Ishikawa (cell line): Measurements from ENCODE around the gene ASIC2.

ENCODE experiments used
- CEBPB ChIP-seq: IDR thresholded peaks from 2 replicates; pipeline ENCODE4 v1.6.1; 2012
- CREB1 ChIP-seq: IDR thresholded peaks from 2 replicates; pipeline ENCODE4 v1.6.1; 2012; ENCODE audit warnings: low read depth
- EGR1 ChIP-seq: IDR thresholded peaks from 2 replicates; pipeline ENCODE4 v1.6.1; 2012
- EP300 ChIP-seq: IDR thresholded peaks from 2 replicates; pipeline ENCODE4 v1.6.1; 2012; ENCODE audit warnings: borderline replicate concordance
- FOXM1 ChIP-seq: IDR thresholded peaks from 2 replicates; pipeline ENCODE4 v1.6.1; 2012; ENCODE audit warnings: low read depth, borderline replicate concordance
- MAX ChIP-seq: IDR thresholded peaks from 2 replicates; pipeline ENCODE4 v1.6.1; 2012
- NFIC ChIP-seq: IDR thresholded peaks from 2 replicates; pipeline ENCODE4 v1.6.1; 2012
- RAD21 ChIP-seq: IDR thresholded peaks from 2 replicates; pipeline ENCODE4 v1.6.1; 2012; ENCODE audit warnings: low read depth
- REST ChIP-seq: IDR thresholded peaks from 2 replicates; pipeline ENCODE4 v1.6.1; 2012; ENCODE audit warnings: low read depth, mild to moderate bottlenecking
- TAF1 ChIP-seq: IDR thresholded peaks from 2 replicates; pipeline ENCODE4 v1.6.1; 2012; ENCODE audit warnings: low read depth, mild to moderate bottlenecking
- TCF12 ChIP-seq: IDR thresholded peaks from 2 replicates; pipeline ENCODE4 v1.6.1; 2012; ENCODE audit warnings: low read depth
- TEAD4 ChIP-seq: IDR thresholded peaks from 2 replicates; pipeline ENCODE4 v1.6.1; 2012
- USF1 ChIP-seq: IDR thresholded peaks from 2 replicates; pipeline ENCODE4 v1.6.1; 2012
- YY1 ChIP-seq: IDR thresholded peaks from 2 replicates; pipeline ENCODE4 v1.6.1; 2012; ENCODE audit warnings: low read depth
- ZBTB7A ChIP-seq: IDR thresholded peaks from 2 replicates; pipeline ENCODE4 v1.6.1; 2012; ENCODE audit warnings: low read depth

Gene ASIC2

GRCh38 chr17:33316746-33317145, 23.7 kb upstream of the ASIC2 start:
- no peak for TF ChIP-seq YY1
- TF ChIP-seq NFIC, result no peak

GRCh38 chr17:33310296-33310695, 17.2 kb upstream of the ASIC2 start:
- TF ChIP-seq ZBTB7A (no peak), RAD21 (no peak), TAF1 (no peak), MAX (no peak), TEAD4 (no peak), EP300 (no peak), TCF12 (no peak), FOXM1 (no peak), YY1 (no peak), EGR1 (no peak), CEBPB (no peak)

- TF ChIP-seq TAF1, result no peak
- no peak for TF ChIP-seq FOXM1
- no peak for TF ChIP-seq TEAD4
- TF ChIP-seq EP300, result no peak
- TF ChIP-seq CEBPB, result no peak
- TF ChIP-seq MAX, result no peak
- no peak for TF ChIP-seq USF1
- TF ChIP-seq REST, result no peak
- TF ChIP-seq ZBTB7A, result no peak
- no peak for TF ChIP-seq EGR1
- no peak for TF ChIP-seq NFIC
- TF ChIP-seq YY1, result no peak
- TF ChIP-seq CREB1, result no peak
- TF ChIP-seq RAD21, result no peak
- no peak for TF ChIP-seq TCF12
Observed at GRCh38 chr17:33303254-33303653, 10.2 kb upstream of the ASIC2 start.

- TF ChIP-seq ZBTB7A (no peak), EGR1 (no peak), RAD21 (no peak), EP300 (no peak), REST (no peak), FOXM1 (no peak), MAX (no peak), NFIC (no peak), USF1 (no peak), TCF12 (no peak), YY1 (no peak), TAF1 (no peak), CREB1 (no peak), TEAD4 (no peak), CEBPB (no peak)
Observed at GRCh38 chr17:33302394-33302793, 9.3 kb upstream of the ASIC2 start.

GRCh38 chr17:33300241-33300640, 7.1 kb upstream of the ASIC2 start:
- TF ChIP-seq MAX (no peak), REST (no peak), ZBTB7A (no peak), CEBPB (no peak), TEAD4 (no peak), TCF12 (no peak), EGR1 (no peak), CREB1 (no peak), USF1 (no peak), TAF1 (no peak)
